NCI-H128 (cell line): ENCODE results near the gene PEAR1.

Experiments
- DNase-seq: peaks from one replicate; lab custom pipeline; 2025; ENCODE audit not compliant: unreplicated experiment; lab: John Stamatoyannopoulos, UW

PEAR1 gene

DNA sequence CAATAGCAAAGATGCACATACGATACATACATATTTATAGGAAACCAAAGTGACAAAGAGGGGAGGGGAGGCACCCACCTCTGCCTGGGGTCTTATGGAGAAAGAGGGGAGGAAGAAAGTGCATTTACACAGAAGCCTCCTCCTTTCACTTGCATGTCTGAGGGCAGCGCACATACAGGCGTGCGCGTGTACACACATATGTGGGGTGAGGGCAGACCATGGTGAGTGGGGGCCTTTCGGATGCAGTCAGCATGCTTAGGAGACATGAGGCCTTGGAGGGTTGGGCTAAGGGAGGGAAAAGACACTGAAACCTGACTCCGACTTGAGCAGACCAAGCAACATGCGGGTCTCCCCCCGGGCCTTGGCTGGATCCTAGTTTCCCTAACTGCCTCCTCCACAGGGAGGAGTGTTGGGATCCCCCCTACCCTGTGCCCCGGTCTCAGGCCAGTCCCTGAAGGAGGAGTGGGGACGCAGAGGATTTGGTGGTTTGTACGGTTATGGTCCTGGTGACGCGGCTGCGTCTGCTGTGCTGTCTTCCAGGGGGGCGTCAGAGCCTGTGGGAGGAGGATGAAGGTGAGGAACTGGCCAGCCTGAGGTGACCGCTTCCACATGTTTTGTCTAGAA, 42.1 kb downstream of the PEAR1 start:
- DNase-seq: no peak

DNA sequence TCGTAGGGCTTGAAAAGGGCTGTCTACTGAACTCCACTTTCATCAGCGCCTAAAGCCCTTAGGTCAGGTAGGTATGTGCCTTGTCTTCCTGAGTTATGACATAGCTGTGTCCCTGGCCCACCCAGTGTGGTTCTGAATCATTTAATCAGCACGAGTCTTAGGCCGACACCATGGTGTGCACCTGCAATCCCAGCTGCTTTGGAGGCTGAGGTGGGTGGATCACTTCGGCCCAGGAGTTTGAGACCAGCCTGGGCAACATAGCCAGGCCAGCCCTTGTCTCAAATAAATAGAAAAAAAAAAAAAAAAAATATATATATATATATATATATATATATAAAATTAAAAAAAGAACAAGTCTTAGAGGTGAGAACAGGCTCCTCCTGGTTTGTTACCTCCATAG, 42.7 kb downstream of the PEAR1 start:
- DNase-seq: no peak

- DNase-seq: no peak
These were observed 43.3 kb downstream of the PEAR1 start for GRCh38 chr1:156936721-156937220.

DNA sequence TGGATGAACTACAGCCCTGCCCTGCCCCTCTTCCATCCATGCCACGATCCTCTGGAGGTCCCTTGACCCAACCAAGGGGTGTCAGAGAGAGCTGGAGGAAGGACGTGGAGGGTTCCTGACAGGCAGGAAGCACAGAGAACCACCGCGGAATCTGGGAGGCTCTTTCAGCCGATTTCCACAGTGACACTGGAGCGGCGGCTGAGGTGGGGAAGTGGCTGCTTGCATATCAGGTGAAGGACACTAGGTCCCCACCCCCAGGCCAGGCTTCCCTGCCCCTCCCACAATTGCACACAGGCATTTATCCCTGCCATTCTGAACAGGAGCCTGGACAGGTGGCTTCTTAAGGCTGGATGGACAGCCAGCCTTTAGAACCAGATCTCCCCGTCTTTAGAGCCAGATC, 44.4 kb downstream of the PEAR1 start:
- DNase-seq: no peak

DNA sequence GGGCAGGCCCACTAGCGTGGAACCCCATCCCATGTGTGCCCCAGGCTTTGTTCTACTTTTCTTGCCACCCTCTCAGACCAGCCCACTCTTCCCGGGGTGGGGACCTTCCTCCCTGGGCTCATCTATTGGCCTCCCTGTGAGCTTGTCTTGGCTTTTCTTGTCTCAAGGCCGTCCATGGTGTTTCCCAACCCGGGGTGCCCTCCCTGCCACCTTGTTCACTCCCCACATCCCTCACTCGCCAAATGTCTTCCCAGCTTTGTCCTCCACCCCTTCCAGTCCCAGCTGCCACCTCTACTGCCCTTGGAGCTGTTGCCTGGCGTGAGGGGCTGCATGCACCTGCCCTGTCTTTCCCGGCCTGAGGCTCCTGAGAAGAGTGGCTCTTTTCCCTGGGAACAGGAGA, 45.3 kb downstream of the PEAR1 start:
- no peak for DNase-seq

- no peak for DNase-seq
These were observed 46.3 kb downstream of the PEAR1 start for GRCh38 chr1:156939786-156940334.

DNA sequence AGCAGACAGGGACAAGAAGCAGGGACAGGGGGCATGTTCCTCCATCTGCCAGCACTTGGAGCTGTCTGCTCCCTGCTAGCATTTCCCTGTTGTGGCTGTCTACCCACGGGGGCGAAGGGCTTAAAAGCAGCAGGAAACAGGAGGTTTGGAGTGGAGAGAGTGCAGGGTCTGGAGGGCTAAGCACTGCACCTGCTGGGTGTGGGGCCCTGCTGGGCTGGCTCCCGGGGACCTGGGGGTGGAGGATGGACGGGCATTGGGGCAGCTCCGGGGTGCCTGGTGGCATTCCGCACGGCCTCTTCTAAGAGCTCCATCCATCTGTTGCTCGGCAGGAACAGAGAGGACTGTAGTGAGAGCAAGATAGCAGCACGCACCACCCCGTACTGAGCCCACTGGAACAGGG, 48.2 kb downstream of the PEAR1 start:
- no peak for DNase-seq

- DNase-seq: no peak
These were observed 48.7 kb downstream of the PEAR1 start for GRCh38 chr1:156942176-156942575.

GRCh38 chr1:156942576-156942975, 49.1 kb downstream of the PEAR1 start:
- no peak for DNase-seq

GRCh38 chr1:156943756-156944155, 50.2 kb downstream of the PEAR1 start:
- DNase-seq: no peak

DNA sequence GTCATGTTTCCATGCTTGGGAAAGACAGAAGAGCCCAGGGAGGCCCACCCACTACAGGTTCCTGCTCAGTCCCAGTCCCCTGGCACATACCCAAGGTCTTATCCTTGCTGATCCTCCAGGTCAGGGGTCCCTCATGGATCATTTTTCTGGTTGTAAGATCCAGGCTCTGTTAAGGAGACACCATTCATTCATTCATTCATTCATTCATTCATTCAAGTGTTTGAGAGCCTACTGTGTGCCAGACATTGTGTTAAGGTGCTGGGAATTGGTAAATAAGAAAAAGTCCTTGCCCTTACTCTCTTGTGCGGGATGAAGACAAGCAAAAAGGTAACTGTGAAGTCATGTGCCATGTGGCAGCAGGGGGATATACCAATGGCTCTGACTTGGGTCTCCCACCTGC, 50.8 kb downstream of the PEAR1 start:
- no peak for DNase-seq

GRCh38 chr1:156944848-156945247, 51.3 kb downstream of the PEAR1 start:
- no peak for DNase-seq

- DNase-seq: no peak
These were observed 52.6 kb downstream of the PEAR1 start for GRCh38 chr1:156945881-156946661.

- no peak for DNase-seq
These were observed 53.6 kb downstream of the PEAR1 start for GRCh38 chr1:156947127-156947526.

- DNase-seq: no peak
These were observed 54.5 kb downstream of the PEAR1 start for GRCh38 chr1:156947818-156948525.

DNA sequence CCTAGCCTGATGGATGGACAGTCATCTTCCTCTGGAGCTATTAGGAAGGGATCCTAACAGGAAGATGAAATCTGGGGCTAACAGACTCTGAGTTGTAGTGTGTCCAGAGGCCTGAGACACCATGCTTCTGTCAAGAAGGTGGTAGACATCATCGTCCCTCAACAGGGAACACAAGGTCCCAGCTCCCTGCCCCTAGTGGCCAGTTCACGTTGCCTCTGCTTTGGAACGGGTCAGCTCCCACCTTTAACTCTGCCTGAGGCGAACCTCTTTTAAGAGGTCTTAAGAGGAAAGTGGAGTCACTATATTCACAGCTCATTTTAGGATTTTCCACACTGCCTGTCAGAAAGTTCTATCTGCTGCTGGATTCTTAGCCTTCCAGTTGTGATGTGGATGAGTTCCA, 55.2 kb downstream of the PEAR1 start:
- DNase-seq: no peak

DNA sequence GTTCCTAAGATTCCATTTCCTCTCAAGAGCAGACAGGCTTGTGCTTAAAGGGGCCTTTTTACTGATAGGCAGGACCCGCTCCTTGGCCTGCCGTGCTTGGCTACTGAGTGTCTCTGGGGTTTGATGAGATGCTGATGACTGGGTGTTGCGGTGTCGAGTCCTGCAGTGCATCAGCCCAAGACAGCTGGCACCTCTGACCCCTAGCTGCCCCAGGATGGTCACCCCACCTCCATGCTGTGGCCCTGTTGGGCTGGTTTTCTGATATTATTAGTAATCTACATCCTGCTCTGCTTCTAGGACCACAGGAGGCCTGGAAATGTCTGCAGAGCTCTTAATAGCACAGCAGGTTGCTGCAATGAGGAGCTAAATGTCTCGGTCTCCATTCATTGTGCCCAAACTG, 55.6 kb downstream of the PEAR1 start:
- no peak for DNase-seq

- no peak for DNase-seq
These were observed 57.9 kb downstream of the PEAR1 start for GRCh38 chr1:156951371-156951770.

- DNase-seq: no peak
These were observed 60.1 kb downstream of the PEAR1 start for GRCh38 chr1:156953571-156953970.

DNA sequence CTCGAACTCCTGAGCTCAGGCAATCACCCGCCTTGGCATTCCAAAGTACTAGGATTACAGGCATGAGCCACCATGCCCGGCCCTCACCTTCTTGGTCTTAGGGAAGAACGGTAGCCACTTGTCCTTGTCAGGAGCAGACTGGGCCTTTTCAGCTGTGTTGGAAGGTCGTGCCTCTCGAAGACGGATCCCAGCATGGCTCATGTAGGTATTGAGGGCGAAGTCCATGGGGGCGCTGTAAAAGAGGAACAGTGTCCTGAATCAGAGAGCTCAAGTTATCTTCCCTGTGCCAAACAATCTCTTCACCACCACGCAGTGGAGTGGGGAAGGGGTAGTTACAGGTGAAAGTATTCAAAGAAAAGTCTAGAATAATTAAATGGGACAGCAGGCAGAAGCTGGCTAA, 62.8 kb downstream of the PEAR1 start:
- DNase-seq: no peak

- DNase-seq: no peak
These were observed 64.1 kb downstream of the PEAR1 start for GRCh38 chr1:156957634-156958033.

DNA sequence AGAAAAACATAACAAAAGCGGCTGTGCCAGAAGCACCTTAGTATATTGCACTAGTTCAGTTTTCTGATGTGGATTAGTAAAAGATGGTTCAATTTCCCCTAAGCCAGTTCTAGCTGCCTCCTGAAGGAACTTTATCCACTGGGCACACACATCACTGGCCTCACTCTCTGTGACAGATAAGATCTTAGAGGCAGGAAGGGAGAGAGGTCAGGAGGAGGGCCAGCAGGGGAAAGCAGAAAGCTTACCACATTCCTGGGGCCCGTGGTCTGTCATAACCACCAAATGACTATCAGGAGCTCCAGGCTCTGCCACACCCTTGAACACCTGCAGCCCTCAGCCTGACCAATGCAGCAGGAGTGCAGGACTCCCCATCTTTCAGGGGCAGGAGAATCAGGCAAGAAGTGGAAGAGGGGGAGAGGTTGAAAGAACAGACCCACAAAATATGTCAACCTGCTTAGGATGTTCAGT, 64.8 kb downstream of the PEAR1 start:
- DNase-seq: no peak
